Mucosa of descending colon (tissue), 3 donors: ENCODE measurements around the gene RTN4. TPM values are rescaled to one million over a fixed set of nuclear protein-coding genes. Genes with fewer than 3 reads are reported as not detected.
A peak's percentile ranks its signal among the peaks of the same experiment; 100 is the strongest.

Experiments used
- ATAC-seq: fragments of 200-7000 bp; cut with Tn5 transposase; one replicate; pipeline ENCODE4 v1.9.1; 2020; ENCODE audit warnings: mild to moderate bottlenecking, moderate library complexity
- DNase-seq, 3 donors: peaks; one replicate each; pipeline ENCODE4 v3.0.0-alpha.2; 2020
- H3K36me3 ChIP-seq: fragments of 200-600 bp; one replicate; pipeline ENCODE4 v1.8.0; 2021; ENCODE audit warnings: low read depth, mild to moderate bottlenecking
- H3K4me1 ChIP-seq: fragments of 200-600 bp; one replicate; pipeline ENCODE4 v1.8.0; 2021; ENCODE audit warnings: low read depth, mild to moderate bottlenecking
- H3K4me3 ChIP-seq: fragments of 200-600 bp; one replicate; pipeline ENCODE4 v1.8.0; 2021; ENCODE audit warnings: mild to moderate bottlenecking
- H3K9me3 ChIP-seq: fragments of 200-600 bp; one replicate; pipeline ENCODE4 v1.8.0; 2021; ENCODE audit warnings: mild to moderate bottlenecking
- intact Hi-C, 2 donors: fragments of 100-400 bp; cut with DNase I in 1 of 2; cut with micrococcal nuclease in 1 of 2; formaldehyde crosslinking; loops; one replicate each; pipeline versions ENCODE4 v1.11.0 to v1.11.1; 2022; cut with DNase I, micrococcal nuclease
- total RNA-seq, 3 donors: library from RNA; stranded (reverse); fragmentation: NEBNext Ultra II Directional in 2 of 3; extraction: Animal tissue kit (Norgen Biotek cat#: 25700) in 2 of 3; gene quantifications; one replicate each; pipeline versions ENCODE4 v1.2.1 to v1.2.4, GENCODE V29; 2021 to 2023
- TF ChIP-seq, protein P1 (sequence below): fragments of 200-600 bp; IDR thresholded peaks from one replicate; pipeline ENCODE4 v1.8.0; 2022; ENCODE audit warnings: antibody characterized with exemption, mild to moderate bottlenecking
- donor health status: DM: no; HTN: no; CAD: no; lungs with moderate emphysema.
- donor health status: DM: no; HTN: no; CAD: no.
- donor health status: DM: no; HTN: yes; CAD: no.

Gene RTN4
- total RNA-seq, 3 donors from 2014 or later = 219 to 278 (median 224) TPM

DNA sequence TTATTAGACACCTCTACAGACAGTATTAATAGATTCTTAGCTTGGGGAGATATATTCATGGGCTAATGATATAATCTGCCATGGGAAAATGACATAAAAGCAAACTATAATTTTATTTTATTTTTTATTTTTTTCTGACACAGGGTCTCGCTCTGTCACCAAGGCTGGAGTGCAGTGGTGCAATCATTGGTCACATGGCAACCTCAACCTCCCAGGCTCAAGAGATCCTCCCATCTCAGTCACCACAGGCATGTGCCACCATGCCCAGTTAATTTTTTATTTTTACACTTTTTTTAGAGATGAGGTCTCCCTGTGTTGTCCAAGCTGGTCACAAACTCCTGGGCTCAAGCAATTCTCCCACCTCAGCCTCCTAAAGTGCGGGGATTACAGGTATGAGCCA, 39.3 kb downstream of the RTN4 start:
- no peak overlapping the region for H3K4me3 ChIP-seq
- peak; percentile 20 for ATAC-seq
- peaks cover 52% of the 10 kb centered on the region for H3K4me1 ChIP-seq
- intact Hi-C loops = loop anchor here in 1 of 2 donors (10.0 kb wide), 1 partner anchor 154 kb away; no protein-coding TSS in a partner anchor
- H3K36me3 ChIP-seq = no peaks in the 10 kb centered on the region
- no peaks in the 10 kb centered on the region for H3K9me3 ChIP-seq
- TF ChIP-seq, protein P1, sequence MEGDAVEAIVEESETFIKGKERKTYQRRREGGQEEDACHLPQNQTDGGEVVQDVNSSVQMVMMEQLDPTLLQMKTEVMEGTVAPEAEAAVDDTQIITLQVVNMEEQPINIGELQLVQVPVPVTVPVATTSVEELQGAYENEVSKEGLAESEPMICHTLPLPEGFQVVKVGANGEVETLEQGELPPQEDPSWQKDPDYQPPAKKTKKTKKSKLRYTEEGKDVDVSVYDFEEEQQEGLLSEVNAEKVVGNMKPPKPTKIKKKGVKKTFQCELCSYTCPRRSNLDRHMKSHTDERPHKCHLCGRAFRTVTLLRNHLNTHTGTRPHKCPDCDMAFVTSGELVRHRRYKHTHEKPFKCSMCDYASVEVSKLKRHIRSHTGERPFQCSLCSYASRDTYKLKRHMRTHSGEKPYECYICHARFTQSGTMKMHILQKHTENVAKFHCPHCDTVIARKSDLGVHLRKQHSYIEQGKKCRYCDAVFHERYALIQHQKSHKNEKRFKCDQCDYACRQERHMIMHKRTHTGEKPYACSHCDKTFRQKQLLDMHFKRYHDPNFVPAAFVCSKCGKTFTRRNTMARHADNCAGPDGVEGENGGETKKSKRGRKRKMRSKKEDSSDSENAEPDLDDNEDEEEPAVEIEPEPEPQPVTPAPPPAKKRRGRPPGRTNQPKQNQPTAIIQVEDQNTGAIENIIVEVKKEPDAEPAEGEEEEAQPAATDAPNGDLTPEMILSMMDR = no peak
- peak in 2 of 3 donors; percentile 29 to 30 for DNase-seq

DNA sequence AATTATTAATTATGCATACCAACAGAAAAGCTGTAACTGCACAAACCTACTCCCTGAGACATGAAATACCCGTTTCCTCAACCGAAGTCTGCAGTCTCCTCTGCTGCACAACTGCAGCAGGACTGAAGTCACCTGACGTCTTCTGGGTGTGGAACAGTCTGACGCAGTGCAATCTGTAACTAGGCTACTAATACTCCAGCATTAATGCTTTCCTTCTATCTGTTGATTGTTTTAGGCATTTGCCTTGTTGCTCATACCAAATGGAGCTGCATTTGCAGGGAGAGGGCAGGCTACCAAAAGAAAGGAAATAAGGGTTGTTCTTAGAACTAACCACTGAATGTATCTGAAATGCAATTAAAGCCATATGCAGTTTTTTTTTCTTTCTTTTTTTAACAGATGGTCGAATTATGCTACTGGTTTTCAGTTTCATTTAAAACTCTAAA, 40.1 kb downstream of the RTN4 start:
- Histone ChIP-seq H3K4me3 (no peak overlapping the region), H3K36me3 (no peaks in the 10 kb centered on the region), H3K4me1 (peaks cover 55% of the 10 kb centered on the region), H3K9me3 (no peaks in the 10 kb centered on the region)
- intact Hi-C loops = loop anchor here in 1 of 2 donors (10.0 kb wide), 1 partner anchor 155 kb away; no protein-coding TSS in a partner anchor
- TF ChIP-seq, protein P1 = no peak
- ATAC-seq (peak; percentile 91), DNase-seq (peak; percentile 55 to 84 (median 61))

DNA sequence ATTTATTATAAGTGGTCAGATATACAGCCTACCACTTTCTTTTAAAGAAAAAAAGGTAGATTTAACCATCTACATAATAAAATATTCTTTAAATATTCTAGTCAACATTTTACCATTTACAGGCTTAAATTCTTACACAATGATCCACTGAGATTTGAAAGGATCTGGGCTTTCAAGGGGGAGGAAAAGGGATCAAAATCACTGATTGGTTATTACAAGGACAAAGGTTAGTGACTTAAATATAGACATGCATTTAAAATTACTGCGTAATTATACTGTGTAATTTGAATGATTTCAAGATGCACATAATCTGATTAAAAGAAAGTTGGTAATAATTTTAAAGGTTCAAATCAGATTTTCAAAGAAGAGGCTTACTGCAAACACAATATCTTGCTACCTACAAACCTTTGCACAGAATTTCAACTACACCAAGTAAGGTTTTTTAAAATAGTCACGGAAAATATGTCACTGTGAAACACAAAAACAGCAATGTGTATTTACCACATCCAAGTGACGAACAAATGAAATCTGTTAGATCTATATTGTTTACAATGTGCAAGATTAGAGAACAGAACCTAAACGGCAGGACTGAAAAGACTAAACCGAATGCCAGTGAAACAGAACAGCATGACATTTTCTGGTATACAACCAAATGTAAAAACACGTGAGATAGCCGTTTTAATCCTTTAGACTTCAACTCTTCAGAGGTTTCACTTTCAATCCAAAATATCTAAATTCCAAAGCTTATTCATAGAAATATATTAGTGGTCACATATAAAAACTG, 40.8 kb downstream of the RTN4 start:
- ATAC-seq (peak; percentile 13), DNase-seq (no peak)
- Histone ChIP-seq H3K9me3 (no peaks in the 10 kb centered on the region), H3K4me3 (no peak overlapping the region), H3K36me3 (no peaks in the 10 kb centered on the region), H3K4me1 (peaks cover 51% of the 10 kb centered on the region)
- intact Hi-C loops = loop anchor here in 1 of 2 donors (10.0 kb wide), 1 partner anchor 155 kb away; no protein-coding TSS in a partner anchor
- TF ChIP-seq, protein P1 = peak; percentile 8

DNA sequence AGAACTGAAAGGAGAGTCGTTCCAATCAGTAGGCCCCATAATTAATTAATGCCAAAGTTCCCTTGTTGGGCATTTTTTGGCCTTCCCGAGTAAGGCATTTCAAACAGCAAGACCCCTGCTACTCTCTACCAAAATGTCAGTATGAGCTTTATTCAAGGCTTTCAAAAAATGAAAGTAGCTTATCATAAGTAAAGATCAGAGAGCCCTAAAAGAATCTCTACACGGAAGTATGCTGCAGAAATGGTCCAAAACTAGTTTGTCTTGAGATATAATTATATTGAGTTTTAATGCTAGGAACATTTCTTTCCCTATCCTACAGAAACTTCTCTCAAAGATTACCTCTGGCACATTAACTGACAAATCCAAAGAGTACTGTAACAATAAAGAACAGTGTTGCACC, 43.9 kb downstream of the RTN4 start:
- ATAC-seq = peak; percentile 3
- Histone ChIP-seq H3K4me1 (peaks cover 23% of the 10 kb centered on the region), H3K36me3 (no peaks in the 10 kb centered on the region), H3K9me3 (no peaks in the 10 kb centered on the region), H3K4me3 (no peak overlapping the region)
- intact Hi-C loops = no loop called here
- no peak for DNase-seq
- TF ChIP-seq, protein P1 = no peak

DNA sequence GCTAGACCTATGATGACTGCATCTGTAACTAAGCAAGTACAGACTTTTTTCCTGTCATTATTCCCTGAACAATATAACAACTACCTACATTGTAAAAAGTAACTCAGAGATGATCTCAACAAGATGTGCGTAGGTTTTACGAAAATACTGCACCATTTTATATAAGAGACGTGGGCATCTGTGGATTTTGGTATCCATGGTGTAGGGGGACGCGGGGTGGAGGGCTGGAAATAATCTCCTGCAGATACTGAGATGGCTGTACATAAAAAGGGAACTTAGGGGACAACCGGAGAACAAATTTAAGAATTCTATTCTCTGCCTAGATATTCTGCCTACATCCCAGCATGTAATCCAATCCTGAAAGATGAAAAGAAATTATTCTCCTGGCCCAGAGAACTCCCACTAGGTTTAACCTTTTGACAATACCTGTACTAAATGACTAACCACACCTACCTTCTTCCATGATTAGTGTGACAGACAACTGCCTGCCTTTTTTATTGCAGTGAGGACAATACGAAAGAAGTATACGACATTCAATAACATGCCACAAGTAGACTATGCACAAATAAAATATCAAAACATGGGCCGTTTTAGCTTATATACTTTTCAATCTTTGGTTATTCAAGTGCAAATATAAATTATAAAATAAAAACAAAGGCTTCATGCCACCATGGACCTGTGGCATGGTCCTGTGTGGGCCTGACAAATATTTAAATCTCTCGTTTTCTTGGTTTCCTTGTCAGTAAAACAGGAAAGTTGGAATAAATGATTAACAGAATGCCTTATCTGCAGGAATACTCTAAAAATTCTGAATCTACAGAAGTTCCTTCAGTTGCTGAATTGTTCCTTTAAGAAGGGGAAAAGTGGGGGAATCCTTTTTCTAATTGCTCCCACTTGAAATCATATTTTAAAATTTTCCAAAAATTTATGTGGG, 46.3 kb downstream of the RTN4 start:
- no peak overlapping the region for H3K4me3 ChIP-seq
- peaks cover 19% of the 10 kb centered on the region for H3K4me1 ChIP-seq
- no peaks in the 10 kb centered on the region for H3K36me3 ChIP-seq
- no peak for DNase-seq
- TF ChIP-seq, protein P1 = no peak
- no peaks in the 10 kb centered on the region for H3K9me3 ChIP-seq
- intact Hi-C loops = no loop called here
- peak; percentile 91 for ATAC-seq
